Peyer's patch (tissue), 4 donors: Measurements from ENCODE around the gene ILDR1.

Experiments
- POLR2A ChIP-seq, 2 donors: fragments of 450-650 bp; IDR thresholded peaks; one replicate each; pipeline ENCODE4 v1.5.1; 2017; ENCODE audit warnings: antibody characterized with exemption in 2 of 2, mild to moderate bottlenecking in 2 of 2, moderate library complexity in 2 of 2
- TF ChIP-seq, protein P1 (sequence below), 6 experiments: fragments of 450-650 bp in 4 of 6; fragments of 200-600 bp in 2 of 6; sonication (generic) in 1 of 6; IDR thresholded peaks; one replicate each; pipeline ENCODE4 v1.5.1; 2017 to 2019; ENCODE audit warnings: antibody characterized with exemption in 6 of 6, mild to moderate bottlenecking in 3 of 6, moderate library complexity in 1 of 6

DNA sequence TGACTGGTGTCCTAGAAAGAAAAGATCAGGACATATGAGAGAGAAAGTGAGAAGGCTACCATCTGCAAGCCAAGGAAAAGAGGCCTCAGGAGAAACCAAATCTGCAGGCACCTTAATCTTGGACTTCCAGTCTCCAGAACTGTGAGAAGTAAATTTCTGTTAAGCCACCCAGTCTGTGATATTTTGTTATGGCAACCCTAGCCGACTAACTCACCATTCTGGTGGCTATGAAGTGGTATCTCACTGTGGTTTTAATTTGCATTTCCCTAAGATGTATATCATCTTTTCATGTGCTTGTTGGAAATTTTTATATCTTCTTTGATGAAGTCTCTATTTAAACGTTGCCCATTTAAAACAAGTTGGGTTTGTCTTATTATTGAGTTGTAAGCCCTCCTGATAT, 40.6 kb downstream of the ILDR1 start:
- TF ChIP-seq, protein P1, sequence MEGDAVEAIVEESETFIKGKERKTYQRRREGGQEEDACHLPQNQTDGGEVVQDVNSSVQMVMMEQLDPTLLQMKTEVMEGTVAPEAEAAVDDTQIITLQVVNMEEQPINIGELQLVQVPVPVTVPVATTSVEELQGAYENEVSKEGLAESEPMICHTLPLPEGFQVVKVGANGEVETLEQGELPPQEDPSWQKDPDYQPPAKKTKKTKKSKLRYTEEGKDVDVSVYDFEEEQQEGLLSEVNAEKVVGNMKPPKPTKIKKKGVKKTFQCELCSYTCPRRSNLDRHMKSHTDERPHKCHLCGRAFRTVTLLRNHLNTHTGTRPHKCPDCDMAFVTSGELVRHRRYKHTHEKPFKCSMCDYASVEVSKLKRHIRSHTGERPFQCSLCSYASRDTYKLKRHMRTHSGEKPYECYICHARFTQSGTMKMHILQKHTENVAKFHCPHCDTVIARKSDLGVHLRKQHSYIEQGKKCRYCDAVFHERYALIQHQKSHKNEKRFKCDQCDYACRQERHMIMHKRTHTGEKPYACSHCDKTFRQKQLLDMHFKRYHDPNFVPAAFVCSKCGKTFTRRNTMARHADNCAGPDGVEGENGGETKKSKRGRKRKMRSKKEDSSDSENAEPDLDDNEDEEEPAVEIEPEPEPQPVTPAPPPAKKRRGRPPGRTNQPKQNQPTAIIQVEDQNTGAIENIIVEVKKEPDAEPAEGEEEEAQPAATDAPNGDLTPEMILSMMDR (IDR thresholded peaks at IDR 0.05), result no peak
- no peak for TF ChIP-seq POLR2A (IDR thresholded peaks at IDR 0.05)
